ENCODE results near the gene ARID4B.
A peak's percentile ranks its signal among the peaks of the same experiment; 100 is the strongest.

ARID4B gene

GRCh38 chr1:235158680-235159079 is 169.3 kb downstream of the ARID4B start:
- TF ChIP-seq CTCF (IDR thresholded peaks at IDR 0.05; ENCODE audit: unreplicated experiment in 3 of 3) = no peak
- no peaks in the 10 kb centered on the region for H3K27me3 Mint-ChIP-seq (ENCODE audit: low read depth)
- peaks cover 21% of the 10 kb centered on the region for H3K4me1 Mint-ChIP-seq
- H3K4me3 Mint-ChIP-seq = peak overlapping the region in 1 of 3 experiments; percentile 59
- H3K36me3 Mint-ChIP-seq (ENCODE audit: low read depth) = peaks cover 22% of the 10 kb centered on the region
- no peak overlapping the region for H3K27ac Mint-ChIP-seq
- H3K9me3 Mint-ChIP-seq = no peaks in the 10 kb centered on the region

- no peak for TF ChIP-seq CTCF (IDR thresholded peaks at IDR 0.05; ENCODE audit: unreplicated experiment in 3 of 3)
- Mint-ChIP-seq H3K27me3 (ENCODE audit: low read depth) (no peaks in the 10 kb centered on the region), H3K9me3 (no peaks in the 10 kb centered on the region), H3K4me3 (no peak overlapping the region), H3K4me1 (peaks cover 21% of the 10 kb centered on the region), H3K27ac (no peak overlapping the region), H3K36me3 (ENCODE audit: low read depth) (peaks cover 33% of the 10 kb centered on the region)
Observed at GRCh38 chr1:235157150-235157549, 170.8 kb downstream of the ARID4B start.

DNA sequence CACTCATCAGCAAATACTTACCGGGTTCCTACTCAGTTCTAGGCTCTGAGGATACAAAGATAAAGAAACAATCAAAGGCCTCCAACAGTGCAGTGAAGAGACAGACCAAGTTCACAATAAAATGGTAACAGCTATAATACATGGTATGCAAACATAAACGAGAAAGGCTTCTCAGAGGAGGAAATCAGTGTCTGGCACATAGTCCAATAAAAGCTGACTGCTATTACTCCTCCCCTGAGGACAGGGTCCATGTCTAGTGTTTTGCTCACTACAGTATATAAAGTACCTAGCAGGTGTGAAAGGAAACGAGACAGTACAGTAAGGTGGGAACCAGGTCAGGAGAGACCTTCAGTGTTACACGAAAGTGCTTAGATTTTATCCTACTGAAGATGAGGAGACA is 171.2 kb downstream of the ARID4B start:
- Mint-ChIP-seq H3K4me3 (no peak overlapping the region), H3K27me3 (ENCODE audit: low read depth) (no peaks in the 10 kb centered on the region), H3K27ac (no peak overlapping the region), H3K9me3 (no peaks in the 10 kb centered on the region), H3K36me3 (ENCODE audit: low read depth) (peaks cover 35% of the 10 kb centered on the region), H3K4me1 (peaks cover 18% of the 10 kb centered on the region)
- no peak for TF ChIP-seq CTCF (IDR thresholded peaks at IDR 0.05; ENCODE audit: unreplicated experiment in 3 of 3)

DNA sequence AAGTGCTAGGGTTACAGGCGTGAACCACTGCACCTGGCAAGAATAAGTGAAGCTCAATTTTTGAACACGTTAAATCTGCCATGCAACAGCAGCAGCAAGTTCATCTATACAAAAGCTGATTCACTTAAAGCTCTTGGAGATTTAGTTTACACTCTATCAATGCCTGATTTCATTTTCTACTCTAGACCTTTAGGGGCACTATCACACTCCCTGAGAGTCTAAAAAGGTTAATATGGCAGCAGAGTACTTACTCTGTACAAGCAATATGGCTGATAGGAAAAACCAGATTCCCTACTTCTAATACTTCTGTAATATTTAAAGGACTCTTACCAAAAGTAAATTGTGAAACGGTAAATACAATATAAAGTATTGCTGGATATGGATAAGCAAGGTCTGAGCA is 171.7 kb downstream of the ARID4B start:
- peaks cover 38% of the 10 kb centered on the region for H3K36me3 Mint-ChIP-seq (ENCODE audit: low read depth)
- no peak for TF ChIP-seq CTCF (IDR thresholded peaks at IDR 0.05; ENCODE audit: unreplicated experiment in 3 of 3)
- H3K4me1 Mint-ChIP-seq = peaks cover 14% of the 10 kb centered on the region
- H3K9me3 Mint-ChIP-seq = no peaks in the 10 kb centered on the region
- H3K27me3 Mint-ChIP-seq (ENCODE audit: low read depth) = no peaks in the 10 kb centered on the region
- H3K4me3 Mint-ChIP-seq = no peak overlapping the region
- no peak overlapping the region for H3K27ac Mint-ChIP-seq

GRCh38 chr1:235152235-235152634 is 175.7 kb downstream of the ARID4B start:
- peaks cover 62% of the 10 kb centered on the region for H3K36me3 Mint-ChIP-seq (ENCODE audit: low read depth)
- TF ChIP-seq CTCF (IDR thresholded peaks at IDR 0.05; ENCODE audit: unreplicated experiment in 3 of 3) = no peak
- H3K27me3 Mint-ChIP-seq (ENCODE audit: low read depth) = no peaks in the 10 kb centered on the region
- H3K9me3 Mint-ChIP-seq = no peaks in the 10 kb centered on the region
- H3K4me1 Mint-ChIP-seq = no peaks in the 10 kb centered on the region
- H3K27ac Mint-ChIP-seq = no peak overlapping the region
- H3K4me3 Mint-ChIP-seq = no peak overlapping the region

- Mint-ChIP-seq H3K27ac (no peak overlapping the region), H3K27me3 (ENCODE audit: low read depth) (no peaks in the 10 kb centered on the region), H3K36me3 (ENCODE audit: low read depth) (peaks cover 67% of the 10 kb centered on the region), H3K4me1 (no peaks in the 10 kb centered on the region), H3K4me3 (no peak overlapping the region), H3K9me3 (no peaks in the 10 kb centered on the region)
- TF ChIP-seq CTCF (IDR thresholded peaks at IDR 0.05; ENCODE audit: unreplicated experiment in 3 of 3) = no peak
Observed at GRCh38 chr1:235151033-235151432, 176.9 kb downstream of the ARID4B start.

All from nephron (organoid).